Measurements from ENCODE around the gene PPME1.

PPME1 gene

GRCh38 chr11:74159642-74160041 lies 11.4 kb upstream of the PPME1 start:
- no peak for DNase-seq (ENCODE audit: low read depth in 2 of 2)

GRCh38 chr11:74162681-74163467 lies 8.2 kb upstream of the PPME1 start:
- DNase-seq (ENCODE audit: low read depth in 2 of 2) = no peak

- DNase-seq (ENCODE audit: low read depth in 2 of 2) = no peak
Observed at GRCh38 chr11:74168838-74169237, 2.3 kb upstream of the PPME1 start.

GRCh38 chr11:74169738-74170458 lies 1.2 kb upstream of the PPME1 start:
- DNase-seq (ENCODE audit: low read depth in 2 of 2) = no peak

- DNase-seq (ENCODE audit: low read depth in 2 of 2) = no peak
Observed at GRCh38 chr11:74171630-74171968, 510 bp downstream of the PPME1 start.

- no peak for DNase-seq (ENCODE audit: low read depth in 2 of 2)
Observed at GRCh38 chr11:74171997-74172396, 908 bp downstream of the PPME1 start.

GRCh38 chr11:74175920-74176319 lies 4.8 kb downstream of the PPME1 start:
- DNase-seq (ENCODE audit: low read depth in 2 of 2) = no peak

- DNase-seq (ENCODE audit: low read depth in 2 of 2) = no peak
Observed at GRCh38 chr11:74179234-74180052, 8.4 kb downstream of the PPME1 start.

GRCh38 chr11:74182635-74183034 lies 11.5 kb downstream of the PPME1 start:
- DNase-seq (ENCODE audit: low read depth in 2 of 2) = no peak

GRCh38 chr11:74185285-74185684 lies 14.2 kb downstream of the PPME1 start:
- DNase-seq (ENCODE audit: low read depth in 2 of 2) = no peak

- DNase-seq (ENCODE audit: low read depth in 2 of 2) = no peak
Observed at GRCh38 chr11:74185695-74186094, 14.6 kb downstream of the PPME1 start.

GRCh38 chr11:74195828-74196227 lies 24.7 kb downstream of the PPME1 start:
- no peak for DNase-seq (ENCODE audit: low read depth in 2 of 2)

GRCh38 chr11:74196781-74197486 lies 25.8 kb downstream of the PPME1 start:
- DNase-seq (ENCODE audit: low read depth in 2 of 2) = no peak

GRCh38 chr11:74203966-74204365 lies 32.9 kb downstream of the PPME1 start:
- no peak for DNase-seq (ENCODE audit: low read depth in 2 of 2)

- no peak for DNase-seq (ENCODE audit: low read depth in 2 of 2)
Observed at GRCh38 chr11:74204701-74205100, 33.6 kb downstream of the PPME1 start.

GRCh38 chr11:74205181-74205580 lies 34.1 kb downstream of the PPME1 start:
- DNase-seq (ENCODE audit: low read depth in 2 of 2) = no peak

GRCh38 chr11:74206746-74207145 lies 35.7 kb downstream of the PPME1 start:
- DNase-seq (ENCODE audit: low read depth in 2 of 2) = no peak

GRCh38 chr11:74208507-74208906 lies 37.4 kb downstream of the PPME1 start:
- DNase-seq (ENCODE audit: low read depth in 2 of 2) = no peak

GRCh38 chr11:74212533-74212932 lies 41.4 kb downstream of the PPME1 start:
- no peak for DNase-seq (ENCODE audit: low read depth in 2 of 2)

- no peak for DNase-seq (ENCODE audit: low read depth in 2 of 2)
Observed at GRCh38 chr11:74220376-74220775, 49.3 kb downstream of the PPME1 start.

GRCh38 chr11:74221816-74222215 lies 50.7 kb downstream of the PPME1 start:
- no peak for DNase-seq (ENCODE audit: low read depth in 2 of 2)

- no peak for DNase-seq (ENCODE audit: low read depth in 2 of 2)
Observed at GRCh38 chr11:74225565-74225964, 54.5 kb downstream of the PPME1 start.

All from stimulated activated CD4-positive, alpha-beta T cell treated with anti-CD3 and anti-CD28 coated beads, Interleukin-1b, Interleukin-23, amount 100 ng/mL, for 1 hour (primary cell).